DND-41 (cell line): ENCODE data around the gene KDM1B.

Source experiments
- CTCF ChIP-seq: IDR thresholded peaks from 2 replicates; pipeline ENCODE4 v1.5.1; 2012; ENCODE audit warnings: borderline replicate concordance, low read length, moderate library complexity, mild to moderate bottlenecking; ENCODE audit not compliant: poor library complexity, severe bottlenecking; ENCODE audit errors: extremely low read depth
- EZH2 ChIP-seq: IDR thresholded peaks from 3 replicates; pipeline ENCODE4 v1.6.1; 2012; ENCODE audit warnings: borderline replicate concordance, low read depth, mild to moderate bottlenecking, moderate library complexity, low read length, inconsistent platforms; ENCODE audit not compliant: severe bottlenecking

GRCh38 chr6:18206591-18206990 lies 51.4 kb downstream of the KDM1B start:
- TF ChIP-seq CTCF (no peak), EZH2 (no peak)
